ENCODE measurements around the gene FOXN3.

Gene FOXN3

DNA sequence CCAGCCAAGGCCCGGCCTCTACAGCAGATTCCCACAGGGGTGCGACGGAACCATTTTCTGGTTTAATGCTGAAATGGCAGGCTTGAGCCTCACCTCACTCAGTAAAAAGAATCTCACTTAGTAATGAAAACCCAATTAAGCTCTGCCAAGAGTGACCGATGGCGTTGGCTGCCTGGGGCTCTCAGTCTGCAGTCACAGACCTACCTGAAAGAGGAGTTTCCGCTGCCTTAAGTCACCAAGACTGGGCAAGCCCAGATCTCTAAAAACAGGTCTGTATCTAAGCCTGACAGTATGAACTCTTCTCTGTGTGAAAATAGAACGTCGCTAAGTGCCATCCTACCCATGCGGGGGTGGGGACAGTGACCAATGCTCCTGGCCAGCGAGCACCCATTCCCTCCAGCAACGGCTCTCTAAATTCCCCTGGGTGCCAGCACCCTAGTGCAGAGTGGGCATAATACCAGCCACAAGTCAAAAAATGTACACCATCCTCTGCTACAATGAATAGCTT lies 107.3 kb downstream of the FOXN3 start:
- Histone ChIP-seq H3K4me1 (ENCODE audit: insufficient read depth, insufficient read length) (peaks cover 2% of the 10 kb centered on the region), H3K9me3 (ENCODE audit: insufficient read depth, low read length) (no peaks in the 10 kb centered on the region), H3K27me3 (ENCODE audit: insufficient read depth, insufficient read length) (no peaks in the 10 kb centered on the region), H3K9ac (ENCODE audit: insufficient read length, low read depth) (peak overlapping the region; percentile 21), H3K36me3 (ENCODE audit: insufficient read depth, insufficient read length, low read length) (peaks cover 12% of the 10 kb centered on the region), H3K4me3 (ENCODE audit: insufficient read length, low read depth) (no peak overlapping the region)
- no peak for TF ChIP-seq YY1 (IDR thresholded peaks at IDR 0.05; ENCODE audit: insufficient read depth, insufficient read length)
- TF ChIP-seq ZNF274 (IDR thresholded peaks at IDR 0.05; ENCODE audit: low read depth, low read length), result no peak
- TF ChIP-seq SUZ12 (IDR thresholded peaks at IDR 0.05; ENCODE audit: extremely low read depth, insufficient read depth, insufficient read length), result no peak
- DNase-seq (ENCODE audit: low read depth, low spot score), result no peak

DNA sequence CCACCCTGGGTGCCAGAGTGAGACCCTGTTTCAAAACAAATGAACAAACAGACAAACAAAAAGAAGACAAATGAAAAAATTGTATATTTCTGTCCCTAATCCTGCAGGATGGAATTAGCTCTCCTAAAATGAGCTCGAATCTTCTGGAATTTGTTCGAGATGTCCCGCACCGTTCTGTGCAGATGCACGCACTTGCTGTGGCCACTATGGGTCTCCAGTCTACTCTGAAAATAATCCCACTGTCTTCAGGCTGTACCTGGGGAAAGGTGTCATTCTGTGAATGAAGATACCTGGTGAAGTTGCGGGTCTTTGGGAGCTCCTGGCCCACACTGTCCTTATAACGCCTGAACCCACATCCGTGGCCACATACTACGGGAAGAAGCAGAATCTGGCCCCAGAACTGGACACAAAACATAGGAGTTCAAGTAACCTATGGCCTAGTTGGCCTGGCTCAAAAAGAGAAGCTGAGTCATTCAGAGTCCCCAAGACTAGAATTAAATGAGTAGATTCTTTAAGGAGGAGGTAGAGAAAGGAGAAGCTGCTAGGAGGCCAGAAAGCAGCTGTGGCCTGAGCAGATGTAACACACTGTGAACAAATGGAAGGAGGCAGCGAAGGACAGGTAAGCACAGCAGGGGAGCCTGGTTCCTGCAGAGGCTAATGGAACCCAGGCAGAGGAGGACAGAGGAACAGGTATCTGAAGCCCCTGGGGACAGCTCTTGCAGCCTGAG lies 108.6 kb downstream of the FOXN3 start:
- DNase-seq (ENCODE audit: low read depth, low spot score), result no peak
- Histone ChIP-seq H3K27me3 (ENCODE audit: insufficient read depth, insufficient read length) (no peaks in the 10 kb centered on the region), H3K36me3 (ENCODE audit: insufficient read depth, insufficient read length, low read length) (peaks cover 10% of the 10 kb centered on the region), H3K9me3 (ENCODE audit: insufficient read depth, low read length) (no peaks in the 10 kb centered on the region), H3K9ac (ENCODE audit: insufficient read length, low read depth) (no peak overlapping the region), H3K4me3 (ENCODE audit: insufficient read length, low read depth) (no peak overlapping the region), H3K4me1 (ENCODE audit: insufficient read depth, insufficient read length) (peaks cover 5% of the 10 kb centered on the region)
- TF ChIP-seq YY1 (IDR thresholded peaks at IDR 0.05; ENCODE audit: insufficient read depth, insufficient read length) (no peak), ZNF274 (IDR thresholded peaks at IDR 0.05; ENCODE audit: low read depth, low read length) (no peak), SUZ12 (IDR thresholded peaks at IDR 0.05; ENCODE audit: extremely low read depth, insufficient read depth, insufficient read length) (no peak)

DNA sequence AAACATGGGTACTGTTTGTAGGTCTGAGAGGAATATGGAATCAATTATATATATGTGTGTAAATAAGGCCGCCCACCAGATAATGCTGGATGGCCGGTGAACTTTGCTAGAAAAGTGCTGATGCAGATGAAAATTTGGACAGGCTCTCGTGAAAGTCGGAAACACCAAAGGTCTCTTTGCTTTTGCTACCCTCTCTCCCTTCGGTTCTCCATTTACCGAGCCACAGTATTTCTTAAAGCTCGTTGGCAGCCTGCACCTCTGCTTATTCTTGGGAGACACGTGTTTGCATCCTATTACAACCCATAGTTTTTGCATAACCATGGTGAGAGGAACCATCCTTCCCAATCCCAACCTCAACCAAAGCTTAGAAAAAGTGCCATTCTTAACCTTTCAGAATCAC lies 109.6 kb downstream of the FOXN3 start:
- H3K27me3 ChIP-seq (ENCODE audit: insufficient read depth, insufficient read length), result no peaks in the 10 kb centered on the region
- H3K36me3 ChIP-seq (ENCODE audit: insufficient read depth, insufficient read length, low read length), result peaks cover 12% of the 10 kb centered on the region
- no peak for DNase-seq (ENCODE audit: low read depth, low spot score)
- no peak overlapping the region for H3K9ac ChIP-seq (ENCODE audit: insufficient read length, low read depth)
- peaks cover 7% of the 10 kb centered on the region for H3K4me1 ChIP-seq (ENCODE audit: insufficient read depth, insufficient read length)
- TF ChIP-seq ZNF274 (IDR thresholded peaks at IDR 0.05; ENCODE audit: low read depth, low read length) (no peak), SUZ12 (IDR thresholded peaks at IDR 0.05; ENCODE audit: extremely low read depth, insufficient read depth, insufficient read length) (no peak), YY1 (IDR thresholded peaks at IDR 0.05; ENCODE audit: insufficient read depth, insufficient read length) (no peak)
- no peak overlapping the region for H3K4me3 ChIP-seq (ENCODE audit: insufficient read length, low read depth)
- H3K9me3 ChIP-seq (ENCODE audit: insufficient read depth, low read length), result no peaks in the 10 kb centered on the region; the same call in 1 of the 2 replicates

- H3K4me3 ChIP-seq (ENCODE audit: insufficient read length, low read depth), result no peak overlapping the region
- TF ChIP-seq SUZ12 (IDR thresholded peaks at IDR 0.05; ENCODE audit: extremely low read depth, insufficient read depth, insufficient read length), result no peak
- TF ChIP-seq YY1 (IDR thresholded peaks at IDR 0.05; ENCODE audit: insufficient read depth, insufficient read length), result no peak
- TF ChIP-seq ZNF274 (IDR thresholded peaks at IDR 0.05; ENCODE audit: low read depth, low read length), result no peak
- peaks cover 11% of the 10 kb centered on the region for H3K36me3 ChIP-seq (ENCODE audit: insufficient read depth, insufficient read length, low read length)
- no peak for DNase-seq (ENCODE audit: low read depth, low spot score)
- H3K4me1 ChIP-seq (ENCODE audit: insufficient read depth, insufficient read length), result peaks cover 8% of the 10 kb centered on the region
- H3K27me3 ChIP-seq (ENCODE audit: insufficient read depth, insufficient read length), result no peaks in the 10 kb centered on the region
- no peak overlapping the region for H3K9ac ChIP-seq (ENCODE audit: insufficient read length, low read depth)
- H3K9me3 ChIP-seq (ENCODE audit: insufficient read depth, low read length), result no peaks in the 10 kb centered on the region; the same call in 1 of the 2 replicates
Measured at GRCh38 chr14:89304972-89305703, 111.9 kb downstream of the FOXN3 start.

- Histone ChIP-seq H3K9ac (ENCODE audit: insufficient read length, low read depth) (no peak overlapping the region), H3K36me3 (ENCODE audit: insufficient read depth, insufficient read length, low read length) (peaks cover 12% of the 10 kb centered on the region), H3K9me3 (ENCODE audit: insufficient read depth, low read length) (no peaks in the 10 kb centered on the region; the same call in 1 of the 2 replicates), H3K4me3 (ENCODE audit: insufficient read length, low read depth) (no peak overlapping the region), H3K4me1 (ENCODE audit: insufficient read depth, insufficient read length) (peaks cover 8% of the 10 kb centered on the region), H3K27me3 (ENCODE audit: insufficient read depth, insufficient read length) (no peaks in the 10 kb centered on the region)
- TF ChIP-seq YY1 (IDR thresholded peaks at IDR 0.05; ENCODE audit: insufficient read depth, insufficient read length), result no peak
- TF ChIP-seq ZNF274 (IDR thresholded peaks at IDR 0.05; ENCODE audit: low read depth, low read length), result no peak
- TF ChIP-seq SUZ12 (IDR thresholded peaks at IDR 0.05; ENCODE audit: extremely low read depth, insufficient read depth, insufficient read length), result no peak
- DNase-seq (ENCODE audit: low read depth, low spot score), result no peak
Measured at GRCh38 chr14:89304561-89304960, 112.5 kb downstream of the FOXN3 start.

DNA sequence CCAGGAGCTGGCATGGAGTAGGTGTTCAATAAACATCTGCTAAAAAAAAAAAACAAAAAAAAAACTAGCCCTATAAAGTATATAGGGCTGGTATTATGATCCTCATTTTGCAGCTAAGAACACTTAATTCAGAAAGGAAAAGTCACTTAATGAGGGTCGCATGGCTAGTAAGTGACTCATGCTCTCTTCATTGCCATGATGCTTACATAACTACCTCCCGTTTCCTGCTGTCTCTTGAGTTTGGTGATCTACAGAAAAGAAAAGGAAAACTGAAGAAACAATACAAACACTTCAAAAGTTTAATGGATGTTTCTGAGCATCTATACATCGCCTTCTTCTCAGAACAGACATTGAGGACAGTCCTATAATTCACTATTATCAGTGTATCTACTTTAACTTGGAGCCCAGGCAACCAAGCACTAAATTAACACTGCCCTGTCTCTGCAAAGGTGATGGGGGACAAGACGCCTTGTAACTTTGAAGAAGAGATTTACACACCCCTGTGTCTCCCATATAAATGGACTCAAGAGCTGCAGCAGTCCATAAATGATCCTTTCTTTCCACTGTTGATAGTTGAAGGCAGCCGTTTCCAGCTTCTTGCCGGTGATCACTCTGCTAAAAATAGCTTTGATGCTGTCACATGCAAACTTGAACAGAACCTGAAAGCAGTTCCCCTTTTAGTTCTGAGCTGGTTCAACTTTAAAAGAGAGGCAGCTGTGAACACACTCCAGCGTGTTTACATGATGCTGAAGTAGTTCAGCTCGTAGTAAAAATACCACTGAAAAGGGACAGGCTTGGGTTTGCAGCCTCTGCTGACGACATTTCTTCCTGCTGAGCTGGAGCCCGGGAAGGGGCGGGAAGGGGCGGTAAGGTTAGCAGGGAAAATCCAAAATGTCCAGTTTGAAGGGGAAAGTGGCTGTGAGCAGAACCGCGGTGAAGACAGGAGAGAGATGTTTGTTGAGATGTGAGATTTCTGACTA lies 113.3 kb downstream of the FOXN3 start:
- H3K36me3 ChIP-seq (ENCODE audit: insufficient read depth, insufficient read length, low read length), result peaks cover 14% of the 10 kb centered on the region
- DNase-seq (ENCODE audit: low read depth, low spot score), result no peak
- TF ChIP-seq SUZ12 (IDR thresholded peaks at IDR 0.05; ENCODE audit: extremely low read depth, insufficient read depth, insufficient read length) (no peak), YY1 (IDR thresholded peaks at IDR 0.05; ENCODE audit: insufficient read depth, insufficient read length) (no peak), ZNF274 (IDR thresholded peaks at IDR 0.05; ENCODE audit: low read depth, low read length) (no peak)
- H3K4me3 ChIP-seq (ENCODE audit: insufficient read length, low read depth), result no peak overlapping the region
- H3K9me3 ChIP-seq (ENCODE audit: insufficient read depth, low read length), result no peaks in the 10 kb centered on the region; the same call in 1 of the 2 replicates
- H3K9ac ChIP-seq (ENCODE audit: insufficient read length, low read depth), result no peak overlapping the region
- H3K27me3 ChIP-seq (ENCODE audit: insufficient read depth, insufficient read length), result no peaks in the 10 kb centered on the region
- peaks cover 5% of the 10 kb centered on the region for H3K4me1 ChIP-seq (ENCODE audit: insufficient read depth, insufficient read length)

Measured in NT2/D1 (cell line).